DMS 273 (cell line): ENCODE data around the gene MFSD6.
A peak's percentile ranks its signal among the peaks of the same experiment; 100 is the strongest.
"Not testable (repeated sequence)": the region's sequence is repeated elsewhere in the genome, so short reads cannot be mapped to it uniquely, and the experiment has no call there.

Source experiments
- DNase-seq: peaks from one replicate; lab custom pipeline; 2025; ENCODE audit not compliant: unreplicated experiment; lab: John Stamatoyannopoulos, UW

MFSD6 gene

DNA sequence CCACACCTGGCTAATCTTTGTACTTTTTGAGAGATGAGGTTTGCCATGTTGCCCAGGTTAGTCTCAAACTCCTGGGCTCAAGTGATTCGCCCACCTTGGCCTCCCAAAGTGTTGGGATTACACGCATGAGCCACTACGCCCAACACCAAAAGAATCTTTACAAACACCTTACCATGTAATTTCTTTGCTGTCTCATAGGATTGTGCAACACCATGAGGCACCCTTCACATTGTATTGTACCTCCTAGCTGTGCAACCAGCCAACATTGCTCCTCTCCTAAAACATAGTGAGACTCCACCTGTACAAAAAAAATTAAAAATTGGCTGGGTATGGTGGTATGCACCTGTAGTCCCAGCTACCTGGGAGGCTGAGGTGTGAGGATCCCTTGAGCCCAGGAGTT is 3.1 kb upstream of the MFSD6 start:
- DNase-seq = no peak

DNA sequence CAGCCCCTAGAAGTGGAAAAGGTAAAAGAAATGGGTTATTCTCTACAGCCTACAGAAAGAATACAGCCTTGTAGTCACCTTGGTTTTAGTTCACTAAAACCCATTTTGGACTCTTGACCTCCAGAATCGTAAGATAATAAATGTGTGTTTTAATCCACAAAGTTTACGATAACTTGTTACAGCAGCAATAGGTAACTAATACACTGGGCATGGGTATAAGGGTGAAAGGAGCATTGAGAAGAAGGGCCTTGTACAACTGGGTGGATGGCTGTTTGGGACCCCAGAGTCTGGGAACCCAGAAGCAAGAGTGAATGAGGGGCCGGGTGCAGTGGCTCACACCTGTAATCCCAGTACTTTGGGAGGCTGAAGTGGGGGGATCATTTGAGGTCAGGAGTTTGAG is 2.2 kb upstream of the MFSD6 start:
- DNase-seq = no peak

DNA sequence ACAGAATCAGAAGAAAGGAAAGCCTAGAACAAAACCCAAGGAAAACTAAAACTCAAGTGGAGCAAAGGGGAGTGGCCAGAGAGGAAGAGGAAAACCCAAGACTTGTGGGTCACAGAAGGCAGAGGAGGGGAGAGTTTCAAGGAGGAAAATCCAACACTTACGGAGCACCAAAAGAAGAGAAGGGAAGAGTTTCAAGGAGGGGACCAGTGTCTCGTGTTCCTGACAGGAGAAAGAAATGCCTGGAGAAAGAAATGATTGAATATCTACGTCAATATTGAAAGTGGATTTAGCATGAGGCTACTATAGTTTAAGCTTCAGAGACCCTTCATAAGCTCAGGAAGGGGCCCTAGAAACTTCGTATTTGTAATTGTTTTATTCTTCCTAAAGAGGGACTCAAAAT is 1.4 kb upstream of the MFSD6 start:
- peak; percentile 19 for DNase-seq

DNA sequence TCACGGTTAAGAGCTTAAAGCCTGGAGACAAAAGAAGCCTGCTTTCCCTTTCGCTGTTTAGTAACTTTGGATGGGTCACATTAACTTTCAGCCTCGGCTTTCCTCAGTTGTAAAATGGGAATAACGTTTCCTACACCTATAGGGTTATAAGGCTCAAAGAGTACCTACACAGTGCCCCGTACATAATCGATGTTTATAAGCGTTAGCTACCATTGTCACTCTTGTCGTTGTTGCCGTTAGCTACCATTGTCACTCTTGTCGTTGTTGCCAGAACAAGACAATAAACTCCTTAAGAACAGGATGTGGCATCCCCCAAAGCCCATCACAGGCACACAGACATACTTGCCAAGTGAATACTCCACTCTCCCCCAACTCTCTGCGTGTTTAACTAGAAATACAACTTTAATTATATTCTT is 901 bp upstream of the MFSD6 start:
- DNase-seq = peak; percentile 32

DNA sequence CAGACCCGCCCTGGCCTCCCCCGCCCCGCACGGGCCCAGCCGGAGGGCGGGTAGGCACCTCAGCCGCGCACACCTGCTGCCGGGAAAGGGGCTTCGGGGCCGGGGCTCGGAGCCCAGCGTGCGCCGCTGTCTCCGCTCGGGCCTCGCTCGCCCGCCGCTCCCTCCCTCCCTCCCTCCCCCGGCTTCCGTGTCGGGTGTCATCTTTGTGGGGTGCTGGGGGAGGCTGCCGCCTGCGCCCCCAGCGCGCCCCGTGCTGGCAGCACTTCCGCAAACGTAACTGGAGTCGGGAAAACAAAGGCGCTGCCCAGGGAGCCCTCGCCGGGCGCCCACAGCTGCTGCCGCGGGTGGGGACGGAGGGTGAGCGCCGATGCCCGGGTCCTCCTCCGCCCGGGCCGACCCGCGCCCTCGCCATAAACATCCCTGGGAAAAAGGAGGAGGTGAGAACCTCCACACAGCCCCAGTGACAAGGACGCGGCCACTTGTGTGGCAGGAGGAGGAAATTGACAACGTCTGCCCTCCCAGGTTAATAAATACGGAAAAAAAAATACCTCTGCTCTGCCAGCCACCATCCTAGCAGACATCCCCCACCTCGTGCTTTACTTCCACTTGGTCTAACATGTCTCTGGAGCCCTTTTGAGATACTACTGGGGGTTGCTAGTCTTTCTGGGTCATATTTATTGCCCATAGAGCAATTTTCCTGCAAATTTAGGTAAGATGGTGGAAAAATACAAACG is 550 bp downstream of the MFSD6 start:
- DNase-seq = peak; percentile 76

DNA sequence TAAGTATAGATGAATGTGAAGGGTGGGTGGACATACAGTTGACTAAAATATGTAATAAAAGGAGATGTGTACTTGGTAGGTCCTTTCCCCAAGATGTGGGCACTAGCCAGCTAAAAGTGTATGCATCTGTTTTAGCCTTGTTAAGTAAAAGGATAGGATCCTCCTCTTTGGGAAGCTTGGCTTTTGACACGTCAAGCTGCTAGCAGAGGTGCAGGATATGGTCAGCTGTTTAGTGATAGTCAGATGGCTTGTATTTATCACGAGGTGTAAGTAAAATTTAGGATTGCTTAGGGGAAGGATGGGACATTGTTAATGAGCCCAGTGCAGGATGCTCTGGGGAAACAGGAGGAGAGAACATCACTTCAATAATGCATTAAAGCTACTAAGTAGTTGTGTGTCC is 1.5 kb downstream of the MFSD6 start:
- DNase-seq = peak; percentile 68

DNA sequence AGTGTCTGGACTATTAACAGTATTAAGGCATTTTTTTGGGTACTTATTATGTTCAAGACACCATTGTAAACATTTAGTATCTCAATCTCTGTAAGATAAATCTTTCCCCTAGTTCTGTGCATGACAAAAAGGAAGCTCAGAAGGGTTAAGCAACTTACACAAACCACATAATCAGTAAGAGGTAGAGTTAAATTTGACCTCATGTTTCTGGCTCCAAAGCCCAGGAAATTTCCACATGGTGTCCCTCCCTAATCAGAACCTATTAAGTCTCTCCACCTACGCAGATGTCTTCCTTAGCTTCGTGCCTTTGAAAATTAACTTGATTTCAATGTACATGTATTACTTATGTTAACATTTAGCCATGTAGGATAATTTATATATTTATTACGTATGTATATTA is 2.0 kb downstream of the MFSD6 start:
- peak; percentile 65 for DNase-seq

DNA sequence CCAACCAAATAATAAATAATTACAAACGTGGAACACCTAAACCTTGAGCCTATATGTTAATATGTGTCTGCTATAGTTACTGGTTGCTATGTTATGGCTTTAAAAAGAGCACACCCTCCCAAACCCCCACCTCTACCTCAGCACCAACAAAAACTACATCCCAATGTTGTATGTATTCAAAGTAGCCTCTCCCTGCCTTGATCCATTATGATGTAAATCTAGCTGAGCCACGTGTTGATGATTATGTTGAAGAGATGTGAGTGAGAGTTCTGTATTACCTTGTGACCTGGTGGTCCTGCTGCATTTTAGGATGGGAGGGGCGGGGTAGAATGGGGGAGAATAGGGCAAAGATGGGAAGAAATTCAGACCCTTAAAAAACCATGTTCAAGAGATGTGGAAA is 4.8 kb downstream of the MFSD6 start:
- DNase-seq = peak; percentile 37

DNA sequence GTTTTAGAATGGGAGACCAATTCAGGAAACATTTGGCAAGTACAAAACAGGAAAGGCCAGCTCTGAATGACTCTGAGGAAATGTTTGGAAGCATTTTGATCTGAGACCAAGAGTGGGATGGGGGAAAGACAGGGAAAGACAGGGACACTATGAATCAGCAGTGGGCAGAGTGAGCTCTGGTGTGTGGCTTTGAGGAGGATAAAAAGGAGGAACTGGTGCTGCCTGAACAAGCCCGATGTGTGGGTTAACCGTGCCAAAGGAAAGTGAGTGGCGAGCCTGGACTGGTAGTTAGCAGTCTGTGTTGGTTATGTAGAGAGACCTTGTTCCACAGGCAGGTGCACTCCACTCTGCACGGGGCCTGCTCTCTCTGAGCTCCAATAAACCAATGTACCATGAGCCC is 5.3 kb downstream of the MFSD6 start:
- DNase-seq = peak; percentile 64

DNA sequence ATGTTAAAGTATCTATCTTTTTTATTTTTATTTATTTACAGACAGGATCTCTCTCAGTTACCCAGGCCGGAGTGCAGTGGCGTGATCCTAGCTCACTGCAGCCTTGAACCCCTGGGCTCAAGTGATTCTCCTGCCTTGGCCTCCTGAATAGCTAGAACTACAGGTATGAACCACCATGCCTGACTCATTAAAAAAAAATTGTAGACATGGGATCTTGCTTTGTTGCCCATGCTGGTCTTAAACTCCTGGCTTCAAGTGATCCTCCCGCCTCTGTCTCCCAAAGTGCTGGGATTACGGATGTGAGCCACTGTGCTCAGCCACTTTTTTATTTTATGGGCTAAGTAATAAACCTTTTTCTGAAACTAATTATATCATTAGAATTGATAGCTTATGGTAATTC is 7.1 kb downstream of the MFSD6 start:
- DNase-seq = peak; percentile 10

DNA sequence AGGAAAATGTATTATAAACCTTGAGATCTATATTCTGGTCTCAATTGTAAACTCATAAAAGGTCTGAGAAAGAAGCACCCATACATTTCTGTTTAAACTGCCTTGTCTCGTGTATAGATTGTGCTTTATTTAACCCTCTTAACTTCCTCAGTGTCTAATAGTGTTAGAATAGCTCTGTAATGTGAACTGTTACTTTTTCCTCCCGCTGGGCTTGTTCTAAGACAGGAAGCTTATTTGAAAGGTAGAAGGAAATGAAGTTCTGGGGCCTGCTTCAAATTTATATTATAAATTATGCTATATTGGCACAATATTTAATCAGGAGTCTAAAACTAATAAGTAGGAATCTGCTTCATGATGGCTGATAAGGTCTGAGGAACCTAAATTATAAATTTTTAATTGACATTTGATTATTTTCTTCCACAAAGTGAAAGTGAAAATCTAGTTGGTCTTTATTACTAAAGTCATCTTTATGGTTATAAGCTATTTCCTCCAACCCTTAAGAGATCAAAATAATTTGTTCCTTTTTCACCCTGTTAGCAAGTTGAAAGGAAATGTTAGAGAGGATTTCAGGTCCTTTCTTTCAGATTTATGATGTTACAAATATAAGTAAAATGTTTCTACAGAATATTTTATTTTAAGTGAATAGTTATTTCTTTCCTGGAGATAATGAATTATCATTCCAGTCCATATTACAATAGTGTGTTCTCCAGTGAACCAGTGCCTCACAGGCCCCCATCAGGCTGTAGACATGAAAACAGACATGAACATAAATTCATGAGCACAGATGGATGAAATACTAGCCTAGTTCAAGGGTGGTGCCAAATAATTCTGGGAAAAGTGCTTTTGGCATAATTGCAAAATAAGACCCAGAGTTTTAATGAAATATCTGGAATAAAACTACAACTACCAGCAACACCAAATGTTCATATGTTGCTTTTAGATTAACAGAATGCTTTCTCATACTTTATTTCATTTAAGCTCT is 7.9 kb downstream of the MFSD6 start:
- peak; percentile 87 for DNase-seq

DNA sequence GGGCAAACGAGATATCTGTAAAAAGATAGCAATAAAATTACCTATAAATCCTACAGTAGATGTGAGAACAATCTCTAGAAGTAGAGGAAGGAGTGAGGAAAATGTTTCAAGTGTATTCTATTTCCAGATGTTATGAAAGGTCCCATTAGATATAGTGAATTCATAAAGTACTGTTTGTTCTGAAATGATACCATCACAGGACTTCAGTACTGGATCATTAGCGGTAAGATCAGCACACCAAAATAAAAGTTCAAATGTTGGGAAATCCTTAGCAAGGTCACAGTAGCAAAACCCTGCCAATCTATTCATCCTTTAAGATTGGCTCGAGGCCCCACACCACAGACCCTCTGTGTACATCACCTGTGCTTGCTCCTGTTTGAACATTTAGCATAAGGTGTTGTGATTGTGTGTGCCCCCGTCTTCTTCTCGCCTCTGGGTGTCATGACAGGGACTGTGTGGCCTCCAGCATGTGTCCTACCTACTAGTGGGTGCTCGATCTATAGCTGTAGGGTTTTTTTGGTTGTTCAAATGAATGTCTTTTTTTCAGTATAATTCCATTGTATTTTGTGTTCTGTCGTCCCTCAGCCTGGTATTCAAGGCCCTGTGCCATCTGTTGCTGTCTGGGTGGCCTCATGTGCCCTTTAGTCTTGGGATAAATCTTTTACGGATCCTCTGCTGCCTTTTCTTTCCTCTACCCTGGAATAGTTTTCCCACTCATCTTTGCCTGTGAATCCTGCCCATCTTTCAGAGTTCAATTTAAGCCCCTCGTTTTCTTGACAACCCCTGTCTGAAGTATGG is 9.1 kb downstream of the MFSD6 start:
- DNase-seq = peak; percentile 75

DNA sequence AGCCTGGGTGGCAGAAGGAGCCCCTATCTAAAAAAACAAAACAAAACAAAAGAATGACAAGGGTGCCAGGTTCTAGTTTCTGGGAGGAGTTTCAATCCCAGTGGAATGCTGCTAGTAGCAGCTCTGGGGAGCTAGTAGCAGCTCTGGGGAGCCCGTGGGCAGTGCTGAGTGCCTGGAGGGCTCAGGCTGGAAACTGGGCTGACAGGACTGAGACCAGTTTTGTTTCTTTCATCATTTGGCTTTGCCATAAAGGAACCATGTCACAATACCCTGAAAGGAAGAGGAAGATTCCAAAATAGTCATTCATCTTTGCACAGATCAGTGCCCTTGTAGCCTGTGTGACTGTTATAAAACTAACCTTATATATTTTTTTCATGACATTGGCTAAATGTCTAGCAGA is 10.6 kb downstream of the MFSD6 start:
- peak; percentile 9 for DNase-seq

DNA sequence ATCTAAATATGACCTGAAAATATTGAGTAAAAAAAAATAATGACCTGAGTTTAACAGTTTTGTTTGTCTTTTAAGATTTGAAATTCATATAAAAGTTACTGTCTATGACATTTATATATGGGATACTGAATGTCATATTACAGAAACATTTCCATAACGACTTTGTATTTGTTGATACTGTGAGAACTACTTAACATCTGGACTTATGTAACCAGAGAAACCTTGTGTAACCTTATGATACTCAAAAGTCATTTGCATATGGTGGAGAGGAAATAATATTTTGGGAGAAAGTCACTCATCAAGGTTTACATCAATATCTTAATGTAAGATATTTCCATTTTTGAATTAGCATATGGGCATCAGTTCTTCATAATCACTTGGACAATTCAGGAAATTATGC is 12.6 kb downstream of the MFSD6 start:
- peak; percentile 56 for DNase-seq

DNA sequence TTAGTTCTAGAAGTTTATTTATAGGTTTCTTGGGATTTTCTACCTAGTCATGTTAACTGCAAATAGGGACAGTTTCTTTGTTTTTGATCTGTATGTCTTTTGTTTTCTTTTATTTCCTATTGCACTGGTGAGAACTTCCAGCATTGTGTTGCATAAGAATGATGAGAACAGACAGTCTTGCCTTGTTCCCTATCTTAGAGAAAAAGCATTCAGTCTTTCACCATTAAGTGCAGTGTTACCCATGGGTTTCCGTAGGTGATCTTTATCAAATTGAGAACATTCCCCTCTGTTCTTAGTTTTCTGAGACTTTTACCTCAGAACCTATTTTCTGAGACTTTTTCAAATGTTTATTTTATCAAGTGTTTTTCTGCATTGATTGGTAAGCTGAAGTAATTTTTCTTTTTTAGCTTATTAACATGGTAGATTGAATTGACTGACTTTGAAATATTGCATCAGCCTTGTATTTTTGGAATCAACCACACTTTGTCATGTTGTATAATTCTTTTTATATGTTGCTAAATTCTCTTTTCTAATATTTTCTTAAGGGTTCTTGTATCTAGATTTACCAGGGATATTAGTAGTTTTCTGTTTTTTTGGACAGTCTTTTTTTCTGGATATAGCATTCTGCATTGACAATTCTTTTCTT is 17.2 kb downstream of the MFSD6 start:
- no peak for DNase-seq

DNA sequence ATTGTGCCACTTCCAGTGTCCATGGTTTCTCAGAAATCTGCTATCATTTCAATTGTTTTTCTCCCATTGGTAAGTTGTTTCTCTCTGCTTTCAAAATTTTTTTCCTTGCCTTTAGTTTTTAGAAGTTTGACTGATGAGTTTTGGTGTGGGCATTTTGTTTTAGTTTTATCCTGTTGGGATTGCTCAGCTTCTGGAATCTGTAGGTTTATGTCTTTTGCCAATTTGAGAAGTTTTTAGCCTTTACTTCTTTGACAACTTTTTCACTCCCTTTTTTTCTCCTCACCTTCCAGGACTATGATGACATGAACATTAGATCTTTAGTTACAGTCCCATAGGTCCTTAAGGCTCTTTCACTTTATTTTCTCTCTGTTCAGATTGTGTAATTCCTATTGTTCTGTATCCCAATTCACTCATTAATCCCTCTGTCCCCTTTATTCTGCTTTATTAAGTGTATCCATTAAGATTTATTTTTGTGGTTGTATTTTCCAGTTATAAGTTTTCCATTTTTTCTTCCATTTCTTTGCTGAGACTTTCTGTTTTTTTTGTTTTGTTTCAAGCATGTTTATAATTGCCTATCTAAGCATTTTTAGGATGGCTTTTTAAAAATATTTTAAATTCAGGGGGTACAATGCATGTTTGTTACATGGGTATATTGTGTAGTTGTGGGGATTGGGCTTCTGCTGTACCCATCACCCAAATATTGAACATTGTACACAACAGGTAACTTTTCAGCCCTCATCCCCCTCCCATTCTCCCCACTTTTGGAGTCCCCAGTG is 17.9 kb downstream of the MFSD6 start:
- DNase-seq = no peak

DNA sequence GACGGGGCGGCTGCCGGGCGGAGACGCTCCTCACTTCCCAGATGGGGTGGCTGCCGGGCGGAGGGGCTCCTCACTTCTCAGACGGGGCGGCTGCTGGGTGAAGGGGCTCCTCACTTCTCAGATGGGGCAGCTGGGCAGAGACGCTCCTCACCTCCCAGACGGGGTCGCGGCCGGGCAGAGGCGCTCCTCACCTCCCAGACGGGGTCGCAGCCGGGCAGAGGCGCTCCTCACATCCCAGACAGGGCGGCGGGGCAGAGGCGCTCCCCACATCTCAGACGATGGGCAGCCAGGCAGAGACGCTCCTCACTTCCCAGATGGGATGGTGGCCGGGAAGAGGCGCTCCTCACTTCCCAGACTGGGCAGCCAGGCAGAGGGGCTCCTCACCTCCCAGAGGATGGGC is 22.7 kb downstream of the MFSD6 start:
- not testable (repeated sequence) for DNase-seq

DNA sequence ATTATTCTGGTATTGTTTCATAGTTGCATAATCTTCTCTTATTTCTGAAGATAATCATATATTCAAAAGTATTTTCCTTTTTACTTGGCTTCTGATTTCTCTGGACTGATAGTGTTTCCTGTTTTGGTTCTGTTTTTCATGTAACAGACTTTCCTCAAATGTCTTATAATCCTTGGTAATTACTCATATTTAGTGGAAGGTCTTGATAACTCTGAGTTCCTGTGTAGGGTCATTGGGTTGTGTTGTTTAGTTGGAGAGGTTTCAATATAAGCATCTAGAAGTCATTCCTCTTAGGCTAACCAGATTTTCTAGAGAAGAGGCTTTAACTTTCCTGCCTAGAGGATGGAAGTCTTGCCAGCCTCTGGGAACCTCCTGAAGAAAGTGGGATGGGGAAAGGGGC is 23.8 kb downstream of the MFSD6 start:
- no peak for DNase-seq

DNA sequence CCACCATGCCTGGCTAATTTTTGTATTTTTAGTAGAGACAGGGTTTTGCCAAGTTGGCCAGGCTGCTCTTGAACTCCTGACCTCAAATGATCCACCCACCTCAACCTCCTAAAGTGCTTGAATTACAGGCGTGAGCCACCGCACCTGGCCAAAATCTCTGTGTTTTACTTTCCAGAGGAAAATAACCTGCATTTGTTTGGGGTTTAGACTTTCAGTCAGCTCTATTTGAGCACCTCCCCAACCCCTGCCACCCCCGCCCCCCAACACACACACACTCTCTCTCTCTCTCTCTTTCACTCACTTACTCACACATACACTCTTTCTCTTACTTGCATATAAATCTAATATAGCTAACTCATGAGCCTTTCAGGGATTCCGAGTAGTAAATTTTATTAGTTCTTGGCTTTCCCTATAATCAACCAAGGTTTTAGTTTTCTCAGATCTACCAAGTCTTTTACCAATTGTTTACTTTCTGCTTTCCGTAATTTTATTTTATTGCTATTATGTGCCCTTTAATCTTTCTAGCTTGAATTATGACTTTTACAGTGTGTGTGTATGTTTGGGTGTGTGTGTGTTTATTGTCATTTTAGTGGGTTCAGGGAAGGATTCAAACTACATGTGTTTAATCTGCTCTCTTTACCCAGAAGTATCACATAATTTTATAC is 24.5 kb downstream of the MFSD6 start:
- no peak for DNase-seq
